Vagina (tissue), 2 donors: ENCODE results near the gene TPRN. TPM values are rescaled to one million over a fixed set of nuclear protein-coding genes. Genes with fewer than 3 reads are reported as not detected.

Experiments
- DNase-seq, 2 donors: peaks; one replicate each; pipeline ENCODE4 v3.0.0-alpha.2; 2017; ENCODE audit errors: extremely low spot score in 2 of 2
- H3K27ac ChIP-seq: fragments of 200-600 bp; sonication (generic); one replicate; pipeline ENCODE4 v1.5.1; 2019
- H3K27me3 ChIP-seq: fragments of 200-600 bp; sonication (generic); one replicate; pipeline ENCODE4 v1.5.1; 2019
- H3K36me3 ChIP-seq, 2 donors: fragments of 200-600 bp; sonication (generic); one replicate each; pipeline ENCODE4 v1.5.1; 2017 to 2019
- H3K4me1 ChIP-seq: fragments of 200-600 bp; sonication (generic); one replicate; pipeline ENCODE4 v1.5.1; 2019
- H3K4me3 ChIP-seq, 2 donors: fragments of 200-600 bp; sonication (generic); 1 replicate in 1 of 2; 2 replicates in 1 of 2; pipeline ENCODE4 v1.5.1; 2016 to 2019
- H3K9me3 ChIP-seq: fragments of 200-600 bp; sonication (generic); one replicate; pipeline ENCODE4 v1.5.1; 2019
- CTCF ChIP-seq, 3 experiments: fragments of 450-650 bp in 2 of 3; fragments of 200-600 bp in 1 of 3; sonication (generic) in 1 of 3; IDR thresholded peaks; one replicate each; pipeline ENCODE4 v1.5.1; 2017 to 2019; ENCODE audit warnings: antibody characterized with exemption in 3 of 3, mild to moderate bottlenecking in 2 of 3, moderate library complexity in 2 of 3
- POLR2A ChIP-seq, 2 donors: fragments of 450-650 bp; IDR thresholded peaks; one replicate each; pipeline ENCODE4 v1.6.1; 2017; ENCODE audit warnings: antibody characterized with exemption in 2 of 2, mild to moderate bottlenecking in 2 of 2, moderate library complexity in 2 of 2
- POLR2AphosphoS5 ChIP-seq, 2 donors: sonication (generic); formaldehyde crosslinking; IDR thresholded peaks; one replicate each; pipeline ENCODE4 v1.9.0; 2017; ENCODE audit warnings: antibody characterized with exemption in 2 of 2, mild to moderate bottlenecking in 2 of 2, low read depth in 1 of 2; ENCODE audit not compliant: insufficient read depth in 1 of 2
- intact Hi-C: fragments of 100-400 bp; cut with DNase I; formaldehyde crosslinking; loops from one replicate; pipeline ENCODE4 v1.15.1; 2023
- total RNA-seq: library from RNA; depleted of rRNA; stranded (reverse); fragments of >200 nt; gene quantifications from one replicate; pipeline ENCODE4 v1.2.3, GENCODE V29; 2016

The TPRN gene
- total RNA-seq, 1 donor from 2014 or later, result 6.9 TPM

GRCh38 chr9:137159105-137160053 is 41.2 kb downstream of the TPRN start:
- H3K4me3 ChIP-seq, result no peak overlapping the region
- H3K36me3 ChIP-seq, result no peaks in the 10 kb centered on the region
- no peaks in the 10 kb centered on the region for H3K9me3 ChIP-seq
- intact Hi-C loops, result loop anchor here (10.0 kb wide), 1 partner anchor 255 kb away; no protein-coding TSS in a partner anchor
- peaks cover 18% of the 10 kb centered on the region for H3K27me3 ChIP-seq
- no peak for DNase-seq
- no peak overlapping the region for H3K27ac ChIP-seq
- H3K4me1 ChIP-seq, result peaks cover 37% of the 10 kb centered on the region
- TF ChIP-seq POLR2A (IDR thresholded peaks at IDR 0.05) (no peak), CTCF (IDR thresholded peaks at IDR 0.05) (no peak), POLR2AphosphoS5 (IDR thresholded peaks at IDR 0.05; ENCODE audit: insufficient read depth in 1 of 2, low read depth in 1 of 2) (no peak)

- no peak for TF ChIP-seq POLR2A (IDR thresholded peaks at IDR 0.05)
- no peak for TF ChIP-seq CTCF (IDR thresholded peaks at IDR 0.05)
- TF ChIP-seq POLR2AphosphoS5 (IDR thresholded peaks at IDR 0.05; ENCODE audit: insufficient read depth in 1 of 2, low read depth in 1 of 2), result no peak
- peaks cover 18% of the 10 kb centered on the region for H3K27me3 ChIP-seq
- intact Hi-C loops, result no loop called here
Measured at GRCh38 chr9:137158625-137159024, 41.9 kb downstream of the TPRN start.

DNA sequence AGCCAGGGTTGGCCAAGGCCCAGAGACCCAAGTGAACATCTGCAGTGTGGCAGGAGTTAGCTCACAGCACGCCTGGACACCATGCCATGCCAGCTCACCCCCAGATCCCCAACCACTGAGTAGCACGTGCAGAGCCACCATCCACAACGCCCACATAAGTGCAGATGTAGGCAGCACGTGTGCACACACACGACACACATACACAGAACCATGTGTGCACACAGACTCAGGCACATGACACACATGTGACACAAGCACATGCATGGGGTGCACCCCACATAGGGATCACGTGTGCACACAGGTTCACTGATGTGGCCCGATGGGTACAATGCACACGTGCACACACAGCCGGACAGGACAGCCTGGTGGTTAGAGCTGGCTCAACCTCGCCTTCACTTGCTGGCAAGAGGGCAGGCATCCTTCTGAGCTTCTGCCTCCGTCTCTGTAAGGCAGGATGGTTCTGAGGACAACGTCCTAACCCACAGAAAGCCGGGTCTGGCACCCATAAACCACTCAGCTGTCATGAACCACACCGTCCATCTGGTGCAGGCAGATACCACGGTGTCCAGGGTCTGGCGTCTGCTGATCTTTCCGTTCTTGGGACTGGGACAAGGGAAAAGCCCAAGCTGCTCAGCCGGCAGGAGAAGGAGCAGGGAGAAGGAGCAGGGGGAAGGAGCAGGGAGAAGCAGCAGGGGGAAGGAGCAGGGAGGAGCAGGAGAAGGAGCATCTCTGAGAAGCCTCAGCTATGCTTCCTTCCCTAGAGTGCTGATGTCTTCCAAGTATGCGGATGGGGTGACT is 42.7 kb downstream of the TPRN start:
- Histone ChIP-seq H3K4me1 (peaks cover 29% of the 10 kb centered on the region), H3K4me3 (no peak overlapping the region), H3K27ac (no peak overlapping the region), H3K27me3 (peaks cover 17% of the 10 kb centered on the region), H3K9me3 (no peaks in the 10 kb centered on the region), H3K36me3 (no peaks in the 10 kb centered on the region)
- DNase-seq, result no peak
- intact Hi-C loops, result no loop called here
- TF ChIP-seq CTCF (IDR thresholded peaks at IDR 0.05) (no peak), POLR2A (IDR thresholded peaks at IDR 0.05) (no peak), POLR2AphosphoS5 (IDR thresholded peaks at IDR 0.05; ENCODE audit: insufficient read depth in 1 of 2, low read depth in 1 of 2) (no peak)

More at GRCh38 chr9:137158625-137159024, 41.9 kb downstream of the TPRN start:
- Histone ChIP-seq H3K36me3 (no peaks in the 10 kb centered on the region), H3K9me3 (no peaks in the 10 kb centered on the region), H3K4me1 (peaks cover 37% of the 10 kb centered on the region), H3K4me3 (no peak overlapping the region), H3K27ac (no peak overlapping the region)
- no peak for DNase-seq

DNA sequence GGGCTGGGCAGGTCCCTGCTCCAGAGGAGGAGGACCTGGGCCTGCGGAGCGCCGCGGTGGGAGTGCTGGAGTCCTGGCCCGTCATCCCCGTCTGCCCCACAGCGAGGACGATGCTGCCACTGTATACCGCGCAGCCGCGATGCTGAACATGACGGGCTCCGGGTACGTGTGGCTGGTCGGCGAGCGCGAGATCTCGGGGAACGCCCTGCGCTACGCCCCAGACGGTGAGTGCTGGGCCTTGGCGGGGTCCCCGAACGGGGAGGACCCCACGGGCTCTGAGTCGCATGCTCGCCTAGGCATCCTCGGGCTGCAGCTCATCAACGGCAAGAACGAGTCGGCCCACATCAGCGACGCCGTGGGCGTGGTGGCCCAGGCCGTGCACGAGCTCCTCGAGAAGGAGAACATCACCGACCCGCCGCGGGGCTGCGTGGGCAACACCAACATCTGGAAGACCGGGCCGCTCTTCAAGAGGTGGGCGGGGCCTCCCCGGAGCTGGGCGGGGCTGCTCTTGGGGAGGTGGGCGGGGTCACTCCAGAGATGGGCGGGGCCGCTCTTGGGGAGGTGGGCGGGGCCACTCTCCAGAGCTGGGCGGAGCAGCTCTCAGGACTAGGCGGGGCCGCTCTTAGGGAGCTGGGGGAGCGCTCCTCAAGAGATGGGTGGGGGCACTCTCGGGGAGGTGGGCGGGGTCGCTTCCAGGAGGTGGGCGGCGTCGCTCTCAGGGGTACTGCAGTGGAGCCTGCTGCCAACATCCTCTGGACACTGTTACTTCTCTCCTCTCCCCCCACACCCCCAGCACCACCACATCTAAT is 43.8 kb downstream of the TPRN start:
- intact Hi-C loops, result no loop called here

More for the DNA sequence above, 43.8 kb downstream of the TPRN start:
- DNase-seq, result no peak
- peaks cover 19% of the 10 kb centered on the region for H3K4me1 ChIP-seq
- H3K9me3 ChIP-seq, result no peaks in the 10 kb centered on the region
- TF ChIP-seq POLR2AphosphoS5 (IDR thresholded peaks at IDR 0.05; ENCODE audit: insufficient read depth in 1 of 2, low read depth in 1 of 2) (no peak), CTCF (IDR thresholded peaks at IDR 0.05) (no peak)
- no peak overlapping the region for H3K27ac ChIP-seq
- H3K27me3 ChIP-seq, result peaks cover 9% of the 10 kb centered on the region
- H3K4me3 ChIP-seq, result peak overlapping the region in 1 of 2 donors; percentile 3
- H3K36me3 ChIP-seq, result no peaks in the 10 kb centered on the region
